Body of pancreas (tissue), 4 donors: ENCODE data around the gene DOK6. TPM values are rescaled to one million over a fixed set of nuclear protein-coding genes. Genes with fewer than 3 reads are reported as not detected.

Experiments
- ATAC-seq: fragments of 150-250 bp; one replicate; pipeline ENCODE4 v1.9.1; 2016
- DNase-seq, 4 donors: peaks; one replicate each; pipeline ENCODE4 v3.0.0-alpha.2; 2019
- H3K27ac ChIP-seq, 4 donors: fragments of 200-600 bp; sonication (generic); 1 replicate in 3 of 4; 2 replicates in 1 of 4; pipeline versions ENCODE4 v1.5.1 to v1.6.1; 2016 to 2019; ENCODE audit warnings: mild to moderate bottlenecking in 1 of 4, mixed read lengths in 1 of 4, moderate library complexity in 1 of 4
- H3K27me3 ChIP-seq, 2 donors: fragments of 200-600 bp; sonication (generic); one replicate each; pipeline ENCODE4 v1.6.0; 2016; ENCODE audit warnings: mild to moderate bottlenecking in 1 of 2
- H3K36me3 ChIP-seq, 2 donors: fragments of 200-600 bp; sonication (generic); replicated peaks in 1 of 2; 2 replicates each; pipeline ENCODE4 v1.5.1; 2016; ENCODE audit warnings: low read depth in 2 of 2; ENCODE audit not compliant: insufficient read depth in 1 of 2
- H3K4me1 ChIP-seq: fragments of 200-600 bp; sonication (generic); one replicate; pipeline ENCODE4 v1.6.0; 2016
- H3K4me3 ChIP-seq, 2 donors: fragments of 200-600 bp; sonication (generic); 1 replicate in 1 of 2; 2 replicates in 1 of 2; pipeline ENCODE4 v1.5.1; 2016 to 2019
- H3K9me3 ChIP-seq, 3 donors: fragments of 200-600 bp; sonication (generic); 1 replicate in 2 of 3; 2 replicates in 1 of 3; pipeline ENCODE4 v1.5.1; 2016
- POLR2A ChIP-seq, 3 donors: fragments of 450-650 bp; IDR thresholded peaks; one replicate each; pipeline ENCODE4 v1.6.1; 2016; ENCODE audit warnings: antibody characterized with exemption in 3 of 3, mild to moderate bottlenecking in 2 of 3
- WGBS, 2 donors: methylation state at CpG; one replicate each; pipeline ENCODE4 v1.1.5; 2017; 5-methylcytosine and 5-hydroxymethylcytosine counted together
- intact Hi-C: fragments of 100-400 bp; cut with DNase I; formaldehyde crosslinking; loops from one replicate; pipeline ENCODE4 v1.15.1; 2023
- total RNA-seq, 2 donors: library from RNA; depleted of rRNA; stranded (reverse); fragments of >200 nt; gene quantifications; one replicate each; pipeline ENCODE4 v1.1.0, GENCODE V29; 2016
- TF ChIP-seq, protein P1 (sequence below), 7 experiments: fragments of 450-650 bp in 4 of 7; fragments of 200-600 bp in 3 of 7; sonication (generic) in 3 of 7; IDR thresholded peaks; one replicate each; pipeline ENCODE4 v1.5.1; 2016 to 2019; ENCODE audit warnings: antibody characterized with exemption in 7 of 7

The DOK6 gene
- total RNA-seq, 2 donors from 2014 or later: under 0.01 to 0.66 TPM

DNA sequence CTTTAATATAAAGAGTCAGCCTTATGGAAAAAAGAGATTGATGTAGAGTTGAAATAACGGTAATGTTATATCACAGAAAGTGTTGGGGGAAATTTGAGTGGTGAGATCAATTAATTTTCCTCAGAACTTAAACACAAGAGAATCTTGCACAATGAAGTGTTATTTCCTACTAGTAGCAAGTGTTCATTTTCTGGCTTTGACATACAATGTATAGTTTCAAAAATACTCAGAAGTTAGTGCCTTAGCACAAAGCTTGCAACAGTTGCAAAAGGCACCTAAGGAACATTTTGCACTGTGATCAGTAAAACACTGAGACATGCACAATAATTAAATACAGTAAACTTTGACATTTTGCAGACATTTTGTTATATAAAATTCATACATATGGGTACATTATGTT is 385.7 kb downstream of the DOK6 start:
- H3K27me3 ChIP-seq: no peaks in the 10 kb centered on the region
- DNase-seq: no peak
- ATAC-seq: no peak
- no peak for TF ChIP-seq POLR2A (IDR thresholded peaks at IDR 0.05)
- TF ChIP-seq, protein P1, sequence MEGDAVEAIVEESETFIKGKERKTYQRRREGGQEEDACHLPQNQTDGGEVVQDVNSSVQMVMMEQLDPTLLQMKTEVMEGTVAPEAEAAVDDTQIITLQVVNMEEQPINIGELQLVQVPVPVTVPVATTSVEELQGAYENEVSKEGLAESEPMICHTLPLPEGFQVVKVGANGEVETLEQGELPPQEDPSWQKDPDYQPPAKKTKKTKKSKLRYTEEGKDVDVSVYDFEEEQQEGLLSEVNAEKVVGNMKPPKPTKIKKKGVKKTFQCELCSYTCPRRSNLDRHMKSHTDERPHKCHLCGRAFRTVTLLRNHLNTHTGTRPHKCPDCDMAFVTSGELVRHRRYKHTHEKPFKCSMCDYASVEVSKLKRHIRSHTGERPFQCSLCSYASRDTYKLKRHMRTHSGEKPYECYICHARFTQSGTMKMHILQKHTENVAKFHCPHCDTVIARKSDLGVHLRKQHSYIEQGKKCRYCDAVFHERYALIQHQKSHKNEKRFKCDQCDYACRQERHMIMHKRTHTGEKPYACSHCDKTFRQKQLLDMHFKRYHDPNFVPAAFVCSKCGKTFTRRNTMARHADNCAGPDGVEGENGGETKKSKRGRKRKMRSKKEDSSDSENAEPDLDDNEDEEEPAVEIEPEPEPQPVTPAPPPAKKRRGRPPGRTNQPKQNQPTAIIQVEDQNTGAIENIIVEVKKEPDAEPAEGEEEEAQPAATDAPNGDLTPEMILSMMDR (IDR thresholded peaks at IDR 0.05): no peak
- no peak overlapping the region for H3K27ac ChIP-seq
- H3K36me3 ChIP-seq: no peaks in the 10 kb centered on the region
- WGBS, 2 donors: 76 to 79% methylated on average over 1 of the region's 1 CpG
- H3K9me3 ChIP-seq: no peaks in the 10 kb centered on the region
- intact Hi-C loops: no loop called here
- no peak overlapping the region for H3K4me3 ChIP-seq
- H3K4me1 ChIP-seq: no peaks in the 10 kb centered on the region

DNA sequence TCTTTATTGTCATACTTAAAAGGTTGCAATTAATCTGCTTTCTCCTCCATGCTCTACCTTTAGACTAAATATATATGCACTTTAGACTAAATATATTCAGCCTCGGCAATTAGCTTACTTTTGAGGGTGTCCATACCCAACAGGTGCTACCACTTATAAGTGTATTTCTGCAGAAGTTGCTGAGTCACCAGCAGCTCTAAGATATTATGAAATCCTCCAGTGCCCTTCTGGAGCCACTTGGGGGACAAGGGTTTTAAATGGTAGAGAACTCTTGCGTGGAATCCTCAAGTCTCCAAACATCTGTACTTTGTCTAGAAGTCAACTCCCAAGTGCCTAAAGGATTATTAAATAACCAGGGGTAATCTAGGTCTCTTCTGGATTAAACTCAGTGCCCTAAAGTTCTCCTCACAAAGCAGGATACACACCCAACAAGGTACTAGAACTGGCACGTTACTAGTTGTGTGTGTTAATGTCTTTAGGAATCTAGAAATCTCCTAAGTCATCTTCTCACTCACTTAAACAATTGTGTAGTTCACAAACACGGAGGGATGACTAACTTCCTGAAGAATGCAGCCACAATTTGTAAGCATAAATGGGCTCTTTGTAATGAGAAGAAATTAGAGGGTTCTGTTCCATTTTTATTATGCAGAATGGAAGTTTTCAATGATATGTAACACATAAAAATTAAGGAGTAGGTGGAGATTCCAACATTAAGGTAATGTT is 387.3 kb downstream of the DOK6 start:
- WGBS, 2 donors: 56 to 62% methylated on average over 4 of the region's 4 CpGs
- no peaks in the 10 kb centered on the region for H3K27me3 ChIP-seq
- no peaks in the 10 kb centered on the region for H3K36me3 ChIP-seq
- no peaks in the 10 kb centered on the region for H3K9me3 ChIP-seq
- ATAC-seq (no peak), DNase-seq (no peak)
- no peaks in the 10 kb centered on the region for H3K4me1 ChIP-seq
- H3K4me3 ChIP-seq: no peak overlapping the region
- TF ChIP-seq POLR2A (IDR thresholded peaks at IDR 0.05): no peak
- TF ChIP-seq, protein P1 (IDR thresholded peaks at IDR 0.05): no peak
- intact Hi-C loops: no loop called here
- no peak overlapping the region for H3K27ac ChIP-seq

DNA sequence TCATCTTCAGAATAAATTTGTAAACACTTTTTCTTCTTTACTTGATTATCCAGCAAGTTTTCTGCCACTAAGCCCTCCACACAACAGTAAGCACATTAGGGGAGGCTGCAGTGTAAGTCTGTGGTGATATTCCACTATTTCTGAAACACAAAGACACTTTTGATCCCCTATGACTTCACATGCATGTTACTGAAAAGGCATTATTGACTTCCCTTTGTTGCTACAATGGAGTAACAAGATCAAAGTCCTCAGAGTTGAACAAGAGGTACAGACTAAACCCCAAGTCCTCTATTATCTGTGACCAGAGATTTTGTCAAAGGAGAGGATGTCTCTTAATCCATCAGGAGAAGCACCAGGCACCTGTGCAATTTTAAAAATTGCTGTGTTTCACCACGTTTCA is 389.1 kb downstream of the DOK6 start:
- no peak for TF ChIP-seq POLR2A (IDR thresholded peaks at IDR 0.05)
- TF ChIP-seq, protein P1 (IDR thresholded peaks at IDR 0.05): no peak
- intact Hi-C loops: no loop called here

DNA sequence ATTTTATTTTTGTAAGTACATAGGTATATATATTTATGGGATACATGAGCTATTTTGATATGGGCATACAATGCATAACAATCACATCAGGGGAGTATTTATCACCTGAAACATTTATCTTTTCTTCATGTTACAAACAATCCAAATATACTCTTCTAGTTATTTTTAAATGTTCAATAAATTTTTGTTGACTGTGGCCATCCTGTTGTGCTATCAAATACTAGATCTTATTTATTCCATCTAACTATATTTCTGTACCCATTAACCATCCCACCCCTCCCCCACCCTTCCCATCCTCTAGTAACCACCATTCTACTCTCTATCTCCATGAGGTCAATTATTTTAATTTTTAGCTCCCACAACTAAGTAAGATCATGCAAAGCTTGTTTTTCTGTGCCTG is 390.0 kb downstream of the DOK6 start:
- H3K9me3 ChIP-seq: no peaks in the 10 kb centered on the region
- no peaks in the 10 kb centered on the region for H3K27me3 ChIP-seq
- TF ChIP-seq, protein P1 (IDR thresholded peaks at IDR 0.05): no peak
- intact Hi-C loops: no loop called here
- no peaks in the 10 kb centered on the region for H3K36me3 ChIP-seq
- no peaks in the 10 kb centered on the region for H3K4me1 ChIP-seq
- no peak overlapping the region for H3K27ac ChIP-seq
- no peak overlapping the region for H3K4me3 ChIP-seq
- no peak for DNase-seq
- ATAC-seq: no peak

More for the DNA sequence above, 389.1 kb downstream of the DOK6 start:
- no peaks in the 10 kb centered on the region for H3K36me3 ChIP-seq
- H3K9me3 ChIP-seq: no peaks in the 10 kb centered on the region
- DNase-seq: no peak
- no peaks in the 10 kb centered on the region for H3K27me3 ChIP-seq
- H3K27ac ChIP-seq: no peak overlapping the region
- 50 to 82% methylated on average over 1 of the region's 1 CpG for WGBS, 2 donors
- ATAC-seq: no peak
- H3K4me1 ChIP-seq: no peaks in the 10 kb centered on the region
- H3K4me3 ChIP-seq: no peak overlapping the region

DNA sequence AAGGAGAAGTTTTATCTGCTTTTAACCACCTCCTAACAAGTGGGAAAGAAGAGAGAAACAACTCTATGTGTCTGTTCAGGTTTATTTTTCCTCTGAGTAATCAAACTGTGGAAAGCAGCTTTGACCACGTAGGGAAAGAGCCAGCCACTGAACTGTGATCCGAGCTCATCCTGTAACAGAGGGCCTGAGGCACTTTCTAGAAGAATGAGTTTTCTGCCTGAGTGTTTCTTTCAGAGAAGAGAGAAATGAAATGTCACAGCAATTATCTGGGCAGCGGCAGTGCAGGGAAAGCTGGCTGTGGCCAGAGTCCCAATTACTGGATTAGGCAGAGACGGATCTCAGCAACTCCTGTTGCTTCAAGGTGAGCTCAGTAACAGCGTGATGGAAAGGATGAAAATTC is 395.1 kb downstream of the DOK6 start:
- no peak for TF ChIP-seq POLR2A (IDR thresholded peaks at IDR 0.05)
- TF ChIP-seq, protein P1 (IDR thresholded peaks at IDR 0.05): no peak
- H3K36me3 ChIP-seq: no peaks in the 10 kb centered on the region
- intact Hi-C loops: no loop called here
- no peaks in the 10 kb centered on the region for H3K4me1 ChIP-seq
- no peak overlapping the region for H3K4me3 ChIP-seq
- no peaks in the 10 kb centered on the region for H3K9me3 ChIP-seq
- H3K27ac ChIP-seq: no peak overlapping the region
- no peaks in the 10 kb centered on the region for H3K27me3 ChIP-seq
- DNase-seq (no peak), ATAC-seq (no peak)
- 72 to 73% methylated on average over 5 of the region's 5 CpGs for WGBS, 2 donors
